ENCODE measurements around the gene RABAC1.

GRCh38 chr19:41933693-41934426 lies 25.3 kb downstream of the RABAC1 start:
- no peak for TF ChIP-seq CTCF (IDR thresholded peaks at IDR 0.05; ENCODE audit: low read length)
- TF ChIP-seq EZH2 (IDR thresholded peaks at IDR 0.05; ENCODE audit: borderline replicate concordance, low read length), result no peak

Measured in OCI-LY1 (cell line).